ENCODE measurements around the gene GPNMB.

The GPNMB gene

DNA sequence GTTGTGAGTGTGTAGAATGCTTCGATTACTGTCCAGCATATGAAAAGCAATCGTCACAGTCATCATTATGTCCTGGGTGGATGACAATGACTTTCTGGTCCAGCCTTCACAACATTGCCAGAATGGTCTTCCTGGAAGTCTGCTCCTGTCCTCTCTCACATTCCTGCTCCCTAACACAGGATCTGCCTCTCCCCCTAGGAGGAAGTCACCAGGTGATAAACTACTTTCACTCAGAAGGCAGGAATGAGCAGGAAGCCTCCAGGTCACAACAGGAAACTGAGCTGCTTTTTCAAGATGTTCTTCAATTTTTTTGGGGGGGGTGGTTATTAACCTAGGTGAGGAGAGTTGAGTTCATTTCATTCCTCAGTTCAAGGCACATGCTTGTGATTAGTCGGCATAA lies 13.6 kb upstream of the GPNMB start:
- DNase-seq = no peak

DNA sequence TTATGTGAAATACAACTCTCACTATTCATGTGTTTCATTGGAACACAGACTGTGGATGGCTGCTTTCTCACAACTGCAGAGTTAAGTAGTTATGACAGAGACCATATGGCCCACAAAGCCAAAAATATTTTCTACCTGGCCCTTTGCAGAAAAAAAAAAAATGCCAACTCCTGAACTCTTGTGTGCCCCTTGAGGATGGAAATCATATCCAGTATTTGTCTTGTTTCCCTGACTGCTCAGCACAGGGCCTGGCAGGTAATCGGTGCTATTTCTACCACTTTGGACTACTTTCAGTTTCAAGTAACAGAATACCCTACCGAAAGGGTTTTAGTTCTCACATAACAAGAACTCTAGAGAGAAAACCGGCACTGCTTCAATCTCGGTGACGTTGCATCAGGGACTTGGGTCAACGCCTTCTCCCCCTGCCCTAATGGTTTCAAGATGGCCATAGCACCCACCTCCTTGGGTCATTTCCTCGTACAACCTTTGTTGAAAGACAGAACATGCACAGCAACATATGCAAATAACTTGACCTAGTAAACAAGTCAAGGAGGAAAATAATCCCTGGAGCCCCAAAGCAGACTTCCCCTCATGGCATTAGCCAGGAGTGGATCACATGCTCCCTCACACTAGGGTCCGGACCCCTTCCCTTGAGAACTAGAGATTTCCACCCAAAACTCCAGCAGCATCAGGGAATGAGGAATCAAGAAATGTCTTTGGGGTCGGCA lies 11.8 kb upstream of the GPNMB start:
- no peak for DNase-seq

DNA sequence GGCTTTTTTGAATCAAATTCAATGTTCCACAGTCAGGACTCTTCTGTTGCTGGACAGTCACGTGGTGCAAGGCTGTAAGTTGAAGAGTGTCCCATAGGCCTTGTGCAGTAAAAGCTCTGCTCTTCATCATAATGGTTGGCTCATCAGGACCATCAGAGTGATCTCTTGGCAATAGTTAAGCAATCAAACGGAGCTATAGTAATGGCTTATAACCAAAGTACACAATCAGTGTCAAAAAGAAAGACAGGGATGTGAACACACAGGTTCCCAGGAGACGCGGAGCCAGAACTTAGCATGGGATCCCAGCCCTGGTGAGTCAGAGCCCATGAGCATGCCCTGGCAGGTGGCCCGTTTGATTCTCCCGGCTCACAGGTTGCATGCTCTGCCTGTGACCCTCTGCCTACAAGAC lies 10.8 kb upstream of the GPNMB start:
- no peak for DNase-seq

DNA sequence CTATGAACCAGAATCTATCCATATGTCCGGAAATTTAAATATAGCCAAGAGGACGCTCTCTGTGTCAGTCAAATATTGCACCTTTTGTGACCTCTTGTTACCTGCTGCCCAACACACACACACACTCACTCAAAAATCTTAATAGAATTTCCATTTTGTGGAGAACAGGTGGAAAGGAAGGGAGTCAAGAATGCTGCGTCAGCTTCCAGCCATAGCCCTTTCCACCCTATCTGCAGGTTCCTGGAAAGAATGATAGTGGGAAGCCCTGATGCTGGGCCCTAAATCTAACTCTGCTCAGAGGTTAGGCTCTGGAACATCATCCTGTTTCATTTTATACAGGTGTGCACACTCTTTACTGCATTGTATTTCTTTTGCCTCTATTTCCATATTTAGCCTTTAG lies 9.6 kb upstream of the GPNMB start:
- DNase-seq = no peak

DNA sequence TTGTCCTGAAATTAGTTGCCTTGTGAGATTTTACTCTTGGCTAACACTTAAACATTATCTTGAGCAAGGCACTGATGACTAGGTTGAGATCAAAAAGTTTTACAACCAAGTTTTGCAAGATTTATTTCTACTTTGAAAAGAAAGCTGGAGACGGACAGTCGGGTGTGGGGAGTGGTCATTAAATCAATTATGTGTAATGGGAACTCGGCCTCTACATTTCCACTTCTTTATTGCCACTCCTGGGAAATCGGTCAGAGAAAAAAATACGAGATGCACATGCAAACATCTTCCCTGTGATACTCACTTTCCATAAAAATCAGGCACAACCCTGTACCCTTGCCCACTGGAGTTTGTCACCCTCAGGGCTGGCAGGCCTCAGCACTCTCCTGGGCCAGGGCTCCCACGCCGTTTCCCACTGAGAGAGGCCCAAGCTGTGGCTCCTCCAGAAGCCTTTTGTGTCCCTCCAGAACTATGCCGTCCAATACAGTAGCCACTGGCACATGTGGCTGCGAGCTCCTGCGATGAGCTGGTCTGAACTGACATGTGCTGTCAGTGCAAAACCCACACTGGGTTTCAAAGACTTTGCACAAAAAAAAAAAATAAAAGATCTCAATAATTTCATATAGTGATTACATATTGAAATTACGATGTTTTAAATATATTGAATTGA lies 7.5 kb upstream of the GPNMB start:
- DNase-seq = no peak

DNA sequence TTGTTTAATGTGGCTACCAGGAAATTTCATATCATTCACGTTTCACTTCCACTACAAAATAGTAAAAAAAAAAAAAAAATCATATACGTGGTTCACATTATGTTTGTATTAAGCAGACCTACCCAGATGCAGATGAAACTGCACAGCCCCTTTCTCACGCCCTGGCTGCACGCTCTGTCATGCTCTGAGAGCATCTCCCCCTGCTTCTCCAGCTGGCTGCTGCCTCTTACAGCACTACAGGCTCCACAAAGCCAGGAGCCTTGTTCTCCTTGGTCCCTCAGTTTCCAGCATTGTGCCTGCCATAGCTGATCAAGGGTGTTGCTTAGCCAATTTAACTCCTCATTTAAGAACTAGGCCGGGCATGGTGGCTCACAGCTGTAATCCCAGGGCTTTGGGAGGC lies 6.9 kb upstream of the GPNMB start:
- no peak for DNase-seq

DNA sequence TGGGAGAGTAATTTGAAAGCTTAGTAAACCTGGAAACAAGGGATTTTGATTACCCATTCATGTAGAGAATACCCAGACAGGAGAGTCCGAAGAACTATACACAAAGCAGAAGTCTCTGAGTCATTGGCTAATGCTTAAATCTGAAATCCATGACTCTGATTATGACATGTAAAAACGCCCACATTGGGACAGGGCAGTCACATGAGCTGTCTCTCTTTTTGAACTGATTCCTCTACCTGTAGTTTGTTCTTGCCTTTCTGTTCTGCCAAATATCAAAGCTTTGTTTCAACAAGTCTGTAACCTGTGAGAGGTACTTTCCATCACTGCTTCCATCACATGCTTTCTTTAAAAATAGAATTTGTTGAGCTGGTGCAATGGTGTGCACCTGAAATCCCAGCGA lies 4.3 kb upstream of the GPNMB start:
- DNase-seq = no peak

DNA sequence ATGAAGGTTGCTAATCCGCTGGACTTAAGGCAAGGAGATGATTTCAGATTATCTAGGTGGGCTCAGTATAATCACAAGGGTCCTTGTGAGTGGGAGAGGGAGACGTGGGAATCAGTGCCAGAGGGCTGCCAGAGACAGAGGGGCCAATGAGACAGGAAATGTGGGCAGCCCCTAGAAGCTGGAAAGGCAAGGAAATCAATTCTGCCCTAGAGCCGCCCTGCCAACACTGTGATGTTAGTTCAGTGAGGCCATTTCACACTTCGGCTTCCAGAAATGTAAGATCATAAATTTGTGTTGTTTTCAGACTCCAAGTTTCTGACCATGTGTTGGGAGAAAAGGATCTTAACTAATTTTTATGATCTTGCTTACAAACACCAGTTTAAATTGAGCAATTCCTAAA lies 3.6 kb upstream of the GPNMB start:
- no peak for DNase-seq

DNA sequence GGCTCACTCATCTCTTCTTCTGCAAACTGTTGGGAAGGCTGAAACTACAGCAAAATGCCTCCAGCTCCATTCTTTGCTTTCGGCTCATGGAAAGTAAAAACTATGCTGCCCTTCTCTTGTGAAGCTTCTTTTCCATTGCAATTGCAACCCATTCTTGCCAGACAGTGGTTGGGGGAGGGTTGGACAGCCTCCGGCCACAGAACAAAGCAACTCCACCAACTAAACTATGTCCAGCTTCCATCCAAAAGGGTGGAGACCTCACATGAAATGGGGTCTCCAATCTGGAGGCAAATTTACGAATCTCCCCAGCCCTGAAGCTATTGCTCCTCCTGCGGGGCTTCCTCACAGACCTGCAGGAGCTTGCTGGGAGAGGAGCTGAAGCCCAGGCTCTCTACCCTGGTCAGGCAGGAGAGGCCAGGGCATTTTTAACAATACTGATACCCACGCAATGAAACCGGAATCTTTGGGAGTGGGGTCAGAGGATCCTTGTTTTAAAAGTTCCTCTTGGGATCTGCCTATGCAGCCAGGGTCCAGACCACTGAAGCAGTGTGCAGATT lies 549 bp downstream of the GPNMB start:
- no peak for DNase-seq

DNA sequence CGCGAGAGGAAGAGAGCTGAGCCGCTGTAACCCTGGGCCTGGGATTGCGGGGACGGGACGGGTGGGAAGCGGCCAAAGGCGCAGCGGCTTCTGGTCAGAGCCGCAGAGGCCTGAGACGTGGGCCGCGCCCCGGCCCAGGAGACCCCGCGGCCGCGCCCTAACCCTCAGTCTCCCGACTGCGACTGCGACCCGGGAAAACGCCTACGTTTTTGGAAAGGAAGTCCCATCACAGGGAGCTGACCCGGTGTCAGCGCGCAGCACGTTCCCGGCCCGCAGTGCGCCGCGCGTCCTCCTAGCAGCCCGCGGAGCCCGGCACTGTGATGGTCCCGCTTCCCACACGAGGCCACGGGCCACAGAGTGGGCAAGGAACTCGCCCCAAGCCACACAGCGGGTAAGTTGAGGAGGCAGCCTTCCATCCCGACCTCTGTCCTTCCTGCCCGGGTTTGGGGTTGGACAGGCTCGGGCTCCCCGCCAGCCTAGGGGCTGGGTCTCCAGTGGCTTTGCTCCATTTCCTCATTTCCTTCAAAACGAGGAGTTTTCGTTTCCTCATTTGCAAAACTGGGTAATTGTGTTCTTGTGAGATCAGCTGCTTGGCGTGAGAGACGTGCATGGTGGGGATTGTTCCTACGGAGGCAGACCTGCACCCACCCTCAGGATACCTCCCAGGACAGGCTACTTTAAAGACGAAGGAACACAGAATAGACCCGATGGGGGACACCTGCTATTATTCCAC lies 1.2 kb downstream of the GPNMB start:
- no peak for DNase-seq

DNA sequence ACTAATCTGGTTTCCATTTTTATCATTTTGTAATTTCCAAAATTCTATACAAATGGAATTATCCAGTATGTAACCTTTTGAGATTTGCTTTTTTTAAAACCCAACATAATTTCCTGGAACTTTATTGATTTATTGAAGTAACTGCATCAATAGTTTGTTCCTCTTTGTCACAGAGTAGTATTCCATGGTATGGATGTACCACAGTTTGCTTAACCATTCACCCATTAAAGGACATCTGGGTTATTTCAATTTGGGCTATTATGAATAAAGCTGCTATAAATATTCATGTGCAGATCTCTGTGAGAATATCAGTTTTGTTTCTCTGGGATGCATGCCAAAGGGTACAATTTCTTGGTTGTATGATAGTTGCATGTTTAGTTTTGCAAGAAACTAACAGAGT lies 2.9 kb downstream of the GPNMB start:
- DNase-seq = no peak

DNA sequence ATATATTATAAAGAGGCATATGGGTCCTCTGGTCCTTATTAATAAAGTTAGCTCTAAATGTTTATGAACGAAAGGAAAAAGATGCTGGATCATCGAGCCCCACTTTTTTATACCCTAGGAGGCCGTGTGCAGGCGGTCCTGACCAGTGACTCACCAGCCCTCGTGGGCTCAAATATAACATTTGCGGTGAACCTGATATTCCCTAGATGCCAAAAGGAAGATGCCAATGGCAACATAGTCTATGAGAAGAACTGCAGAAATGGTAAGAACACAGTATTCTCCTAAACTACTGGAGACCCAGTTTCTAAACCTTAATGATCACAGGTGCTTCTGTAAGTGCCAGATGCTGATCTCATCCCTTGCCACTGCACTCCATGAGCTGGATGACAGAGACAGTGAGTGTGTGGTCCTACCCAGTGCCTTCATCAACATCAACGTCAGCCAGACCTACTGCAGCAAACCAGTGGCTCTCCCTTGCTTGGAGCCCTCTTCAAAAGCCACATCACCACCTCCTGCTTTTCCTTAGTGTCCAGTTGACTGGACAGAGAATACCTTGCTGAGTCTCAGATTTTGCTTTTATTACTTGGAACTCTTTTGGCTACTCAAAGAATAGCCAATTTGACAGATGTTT lies 7.6 kb downstream of the GPNMB start:
- no peak for DNase-seq

DNA sequence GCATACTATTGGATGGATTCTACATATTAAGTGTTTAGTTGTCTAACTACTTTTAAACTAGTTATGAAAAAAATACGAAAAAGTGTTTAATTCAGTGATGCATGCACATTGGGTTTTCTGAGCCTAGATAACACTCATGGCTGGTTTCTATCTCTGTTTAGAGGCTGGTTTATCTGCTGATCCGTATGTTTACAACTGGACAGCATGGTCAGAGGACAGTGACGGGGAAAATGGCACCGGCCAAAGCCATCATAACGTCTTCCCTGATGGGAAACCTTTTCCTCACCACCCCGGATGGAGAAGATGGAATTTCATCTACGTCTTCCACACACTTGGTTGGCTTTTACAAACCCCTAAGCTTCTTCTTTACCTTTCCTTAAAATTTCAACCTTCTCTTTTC lies 10.2 kb downstream of the GPNMB start:
- DNase-seq = no peak

DNA sequence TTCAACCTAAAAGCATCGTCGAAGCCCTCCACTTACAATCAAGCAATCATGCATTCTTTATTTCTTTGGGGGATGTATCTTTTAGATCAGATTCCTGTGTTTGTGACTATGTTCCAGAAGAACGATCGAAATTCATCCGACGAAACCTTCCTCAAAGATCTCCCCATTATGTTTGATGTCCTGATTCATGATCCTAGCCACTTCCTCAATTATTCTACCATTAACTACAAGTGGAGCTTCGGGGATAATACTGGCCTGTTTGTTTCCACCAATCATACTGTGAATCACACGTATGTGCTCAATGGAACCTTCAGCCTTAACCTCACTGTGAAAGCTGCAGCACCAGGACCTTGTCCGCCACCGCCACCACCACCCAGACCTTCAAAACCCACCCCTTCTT lies 13.8 kb downstream of the GPNMB start:
- no peak for DNase-seq

DNA sequence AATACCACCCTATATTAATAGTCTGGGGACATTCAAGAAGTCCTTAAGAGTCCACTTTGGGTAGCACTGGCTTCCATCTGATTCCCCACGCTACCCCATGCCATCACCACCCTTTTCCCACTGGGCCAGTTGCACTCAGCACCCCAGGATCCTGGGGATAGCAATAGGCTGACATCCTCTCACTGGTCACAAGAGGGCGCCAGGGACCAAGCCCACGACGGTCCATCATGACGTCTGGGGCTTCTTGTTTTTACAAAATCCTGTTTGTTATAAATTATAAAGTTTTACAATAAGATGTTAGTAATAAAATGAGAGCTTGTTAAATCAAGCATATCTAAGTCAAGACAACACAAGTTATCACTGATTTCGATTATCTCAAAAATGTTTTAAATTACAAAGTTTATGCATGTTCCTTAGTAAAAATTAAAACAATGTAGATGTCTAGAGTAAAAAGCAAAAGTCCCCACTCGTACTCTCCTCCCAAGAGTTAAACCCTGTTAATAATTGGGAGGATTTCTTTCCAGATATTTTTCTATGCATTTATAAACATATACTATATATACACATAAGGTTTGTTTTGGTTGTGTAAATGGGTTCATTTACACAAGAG lies 15.4 kb downstream of the GPNMB start:
- DNase-seq = peak; percentile 43

DNA sequence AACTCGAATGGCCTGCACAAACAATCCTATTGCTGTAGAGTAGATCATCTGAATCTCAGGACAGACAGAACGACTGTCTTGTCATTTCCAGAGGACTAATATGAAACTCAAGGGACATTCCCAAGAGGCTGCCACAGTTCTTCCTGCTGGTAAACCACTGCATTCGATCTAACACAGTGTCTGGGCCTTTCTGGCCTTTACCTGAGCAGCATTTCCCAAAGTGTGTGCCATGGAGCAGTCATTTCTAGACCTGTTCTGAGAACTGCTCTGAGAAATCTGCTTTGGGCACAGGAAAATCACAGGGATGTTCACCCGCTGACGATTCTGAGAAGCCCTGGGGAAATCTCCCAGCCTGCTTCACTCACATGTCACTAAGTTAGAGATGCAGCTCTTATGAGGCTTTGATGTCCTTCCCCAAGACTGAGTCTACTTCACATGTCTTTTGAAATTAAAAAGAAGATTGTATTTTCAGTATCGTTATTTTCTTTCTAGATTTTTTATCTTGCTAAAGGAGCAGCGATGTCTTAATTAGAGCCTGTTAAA lies 18.4 kb downstream of the GPNMB start:
- DNase-seq = no peak

DNA sequence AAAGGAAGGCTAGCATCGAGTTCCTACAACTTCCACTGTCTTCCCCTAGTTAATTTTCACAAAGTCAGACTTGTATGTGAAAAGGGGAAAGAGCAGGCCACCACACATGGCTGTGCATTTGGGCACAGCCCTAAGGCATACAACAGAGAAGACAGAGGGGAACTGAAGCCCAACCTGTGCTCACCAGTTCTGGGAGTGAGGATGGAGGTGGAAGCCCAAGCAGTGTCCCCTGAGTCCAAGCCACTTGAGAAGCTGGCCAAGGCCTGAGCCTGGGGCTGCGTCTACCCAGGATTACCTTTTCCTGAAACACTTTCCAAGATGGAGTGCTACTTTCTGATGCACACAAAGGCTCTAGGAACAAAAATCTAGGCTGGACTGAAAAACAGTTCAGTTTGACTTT lies 20.3 kb downstream of the GPNMB start:
- no peak for DNase-seq

DNA sequence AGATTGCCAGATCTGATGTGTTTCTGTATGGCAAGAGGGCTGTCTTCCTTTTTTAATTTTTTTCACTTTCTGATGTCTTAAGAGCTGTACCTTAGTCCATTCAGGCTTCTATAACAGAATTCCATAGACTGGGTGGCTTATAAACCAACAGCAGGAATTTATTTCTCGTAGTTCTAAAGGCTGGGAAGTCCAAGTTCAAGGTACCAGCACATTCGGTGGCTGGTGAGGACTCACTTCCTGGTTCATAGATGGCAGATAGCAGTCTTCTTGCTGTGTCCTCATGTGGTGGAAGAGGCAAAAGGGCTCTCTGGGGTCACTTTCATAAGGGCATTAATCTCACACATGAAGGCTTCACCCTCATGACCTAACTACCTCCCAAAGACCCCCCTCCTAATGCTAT lies 20.8 kb downstream of the GPNMB start:
- DNase-seq = no peak

DNA sequence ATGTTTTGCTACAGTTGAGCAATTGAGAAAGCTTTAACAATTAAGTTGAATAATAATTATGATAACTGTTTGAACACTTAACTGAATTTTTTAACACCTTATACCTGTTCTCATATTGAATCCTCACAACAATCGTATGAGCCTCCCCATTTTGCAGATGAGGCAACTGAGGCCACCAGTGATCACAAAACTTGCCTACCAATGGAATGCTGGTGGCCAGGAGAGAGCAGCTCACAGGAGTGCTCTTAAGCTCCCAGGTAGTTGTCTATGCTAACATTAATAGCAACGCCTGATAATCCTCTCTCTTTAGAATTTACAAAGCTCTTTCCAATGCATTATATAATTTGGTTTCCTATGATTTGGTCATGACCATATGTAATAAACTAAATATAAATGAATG lies 21.6 kb downstream of the GPNMB start:
- DNase-seq = no peak

DNA sequence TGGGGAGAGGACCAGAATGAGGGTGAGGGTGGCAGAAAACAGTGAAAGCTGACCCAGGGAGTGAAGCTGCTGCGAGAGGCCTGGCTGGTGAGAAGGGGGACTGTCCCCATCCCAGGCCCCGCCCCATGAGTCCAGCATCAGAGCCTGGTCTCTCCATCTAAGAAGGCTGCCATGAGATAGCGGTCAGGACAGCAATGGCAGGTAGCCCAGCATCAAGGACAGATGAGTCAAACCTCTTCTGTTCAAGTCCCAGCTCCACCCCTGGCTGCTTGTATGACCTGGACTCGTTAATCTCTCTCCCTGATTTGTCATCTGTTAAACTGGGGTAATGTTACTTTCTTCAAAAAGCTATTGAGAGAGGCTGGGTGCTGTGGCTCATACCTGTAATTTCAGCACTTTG lies 22.2 kb downstream of the GPNMB start:
- no peak for DNase-seq

DNA sequence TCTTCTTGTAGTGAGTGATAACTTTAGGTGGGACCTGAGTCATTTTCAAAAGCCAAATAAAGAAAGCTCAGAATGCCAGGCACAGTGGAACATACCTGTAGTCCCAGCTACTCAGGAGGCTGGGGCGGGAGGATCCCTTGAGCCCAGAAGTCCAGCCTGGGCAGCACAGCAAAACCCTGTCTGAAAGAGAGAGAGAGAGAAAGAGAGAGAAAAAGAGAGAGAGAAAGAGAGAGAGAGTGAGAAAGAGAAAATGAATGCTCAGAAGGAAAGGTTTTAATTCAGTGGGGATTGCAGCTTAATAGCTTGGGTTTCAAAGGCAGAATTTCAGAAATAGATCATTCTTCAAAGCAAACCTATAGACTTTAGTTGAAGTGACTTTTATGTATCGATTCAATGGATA lies 25.7 kb downstream of the GPNMB start:
- DNase-seq = no peak

DNA sequence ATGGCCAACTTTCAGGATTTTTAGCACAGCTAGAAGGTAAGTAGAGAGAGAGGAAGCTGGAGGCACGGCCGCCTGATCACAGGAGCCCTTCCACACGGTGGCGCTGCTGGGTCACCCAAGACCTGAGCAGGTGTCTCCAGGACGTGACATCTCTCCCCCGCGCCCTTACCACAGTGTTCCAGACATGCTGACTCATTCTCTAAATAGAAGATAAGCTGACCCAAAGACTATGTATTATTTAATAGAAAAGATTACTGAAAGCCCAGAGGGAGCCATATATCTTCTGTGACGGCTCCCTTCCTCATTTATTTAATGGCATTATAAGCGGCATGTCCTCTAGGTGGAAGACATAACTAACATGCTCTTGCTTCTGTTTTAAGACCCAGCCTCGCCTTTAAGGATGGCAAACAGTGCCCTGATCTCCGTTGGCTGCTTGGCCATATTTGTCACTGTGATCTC lies 26.6 kb downstream of the GPNMB start:
- DNase-seq = peak; percentile 88

DNA sequence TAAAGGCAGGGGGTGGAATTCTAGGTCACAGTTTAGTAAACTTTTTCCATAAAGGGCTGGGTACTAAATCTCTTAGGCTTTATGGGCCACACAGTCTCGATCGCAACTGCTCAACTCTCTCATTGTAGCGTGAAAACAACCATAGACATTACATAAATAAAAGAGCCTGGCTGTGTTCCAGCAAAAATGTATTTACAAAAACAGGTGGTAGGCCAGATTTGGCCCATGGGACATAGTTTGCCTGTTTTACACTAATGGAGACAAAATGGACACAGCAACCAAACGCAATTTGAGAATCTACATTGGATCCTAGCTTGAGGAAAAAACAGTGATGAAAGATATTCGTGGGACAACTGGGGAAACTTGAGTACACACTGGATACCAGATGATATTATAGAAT lies 29.3 kb downstream of the GPNMB start:
- no peak for DNase-seq
